Esophagus muscularis mucosa (tissue), 3 donors: ENCODE data around the gene NT5E.

Experiments
- POLR2A ChIP-seq: fragments of 450-650 bp; IDR thresholded peaks from one replicate; pipeline ENCODE4 v1.6.1; 2017; ENCODE audit warnings: antibody characterized with exemption, moderate library complexity, mild to moderate bottlenecking, low read depth
- POLR2AphosphoS5 ChIP-seq, 2 donors: sonication (generic); formaldehyde crosslinking; IDR thresholded peaks; one replicate each; pipeline ENCODE4 v1.6.1; 2017; ENCODE audit warnings: antibody characterized with exemption in 2 of 2
- TF ChIP-seq, protein P1 (sequence below), 3 experiments: fragments of 200-600 bp in 2 of 3; fragments of 450-650 bp in 1 of 3; sonication (generic) in 2 of 3; IDR thresholded peaks; one replicate each; pipeline ENCODE4 v1.5.1; 2017 to 2019; ENCODE audit warnings: antibody characterized with exemption in 3 of 3, mild to moderate bottlenecking in 2 of 3, moderate library complexity in 1 of 3

DNA sequence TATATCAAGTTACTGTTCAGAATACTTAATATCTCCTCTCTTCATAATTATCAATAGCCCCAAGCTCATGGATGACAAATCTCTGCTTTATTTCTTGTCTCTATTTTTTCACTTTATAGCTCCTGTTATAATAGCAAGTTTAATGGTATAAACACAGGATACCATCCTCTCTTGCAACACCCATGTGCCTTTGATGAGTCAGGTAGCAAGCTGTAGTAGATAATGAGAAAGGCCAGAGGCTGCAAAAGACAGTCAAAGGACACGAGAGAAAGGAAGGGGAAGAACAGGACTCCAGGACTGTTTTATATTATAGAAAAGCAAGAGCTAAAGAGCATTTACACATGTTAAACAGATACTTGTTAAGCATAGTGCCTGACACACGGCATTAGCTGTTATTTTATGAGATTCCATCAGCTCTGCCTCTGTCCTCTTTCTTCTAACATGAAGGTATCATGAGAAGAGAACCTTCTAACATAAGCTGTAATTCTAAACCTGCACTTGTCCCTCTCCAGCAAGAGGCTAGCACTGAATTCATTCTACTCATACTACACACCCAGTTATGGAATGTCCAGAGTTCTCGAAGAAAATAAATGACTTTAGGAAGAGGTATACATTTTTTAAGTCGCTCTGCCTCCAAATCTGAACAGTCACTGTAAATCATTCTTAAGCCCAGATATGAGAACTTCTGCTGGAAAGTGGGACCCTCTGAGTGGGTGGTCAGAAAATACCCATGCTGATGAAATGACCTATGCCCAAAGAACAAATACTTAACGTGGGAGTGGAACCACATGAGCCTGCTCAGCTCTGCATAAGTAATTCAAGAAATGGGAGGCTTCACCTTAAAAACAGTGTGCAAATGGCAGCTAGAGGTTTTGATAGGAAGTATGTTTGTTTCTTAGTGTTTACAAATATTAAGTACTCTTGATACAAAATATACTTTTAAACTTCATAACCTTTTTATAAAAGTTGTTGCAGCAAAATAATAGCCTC is 45.0 kb downstream of the NT5E start:
- TF ChIP-seq, protein P1, sequence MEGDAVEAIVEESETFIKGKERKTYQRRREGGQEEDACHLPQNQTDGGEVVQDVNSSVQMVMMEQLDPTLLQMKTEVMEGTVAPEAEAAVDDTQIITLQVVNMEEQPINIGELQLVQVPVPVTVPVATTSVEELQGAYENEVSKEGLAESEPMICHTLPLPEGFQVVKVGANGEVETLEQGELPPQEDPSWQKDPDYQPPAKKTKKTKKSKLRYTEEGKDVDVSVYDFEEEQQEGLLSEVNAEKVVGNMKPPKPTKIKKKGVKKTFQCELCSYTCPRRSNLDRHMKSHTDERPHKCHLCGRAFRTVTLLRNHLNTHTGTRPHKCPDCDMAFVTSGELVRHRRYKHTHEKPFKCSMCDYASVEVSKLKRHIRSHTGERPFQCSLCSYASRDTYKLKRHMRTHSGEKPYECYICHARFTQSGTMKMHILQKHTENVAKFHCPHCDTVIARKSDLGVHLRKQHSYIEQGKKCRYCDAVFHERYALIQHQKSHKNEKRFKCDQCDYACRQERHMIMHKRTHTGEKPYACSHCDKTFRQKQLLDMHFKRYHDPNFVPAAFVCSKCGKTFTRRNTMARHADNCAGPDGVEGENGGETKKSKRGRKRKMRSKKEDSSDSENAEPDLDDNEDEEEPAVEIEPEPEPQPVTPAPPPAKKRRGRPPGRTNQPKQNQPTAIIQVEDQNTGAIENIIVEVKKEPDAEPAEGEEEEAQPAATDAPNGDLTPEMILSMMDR (IDR thresholded peaks at IDR 0.05) = no peak
- TF ChIP-seq POLR2A = no peak
- TF ChIP-seq POLR2AphosphoS5 (IDR thresholded peaks at IDR 0.05) = no peak
